Pons (tissue), 1 donor: ENCODE measurements around the gene MCTP1.

Experiments used
- DNase-seq: peaks from one replicate; pipeline ENCODE4 v3.0.0-alpha.2; 2016; ENCODE audit warnings: low spot score

Gene MCTP1

GRCh38 chr5:94810281-94810680 is 474.6 kb downstream of the MCTP1 start:
- DNase-seq = no peak

DNA sequence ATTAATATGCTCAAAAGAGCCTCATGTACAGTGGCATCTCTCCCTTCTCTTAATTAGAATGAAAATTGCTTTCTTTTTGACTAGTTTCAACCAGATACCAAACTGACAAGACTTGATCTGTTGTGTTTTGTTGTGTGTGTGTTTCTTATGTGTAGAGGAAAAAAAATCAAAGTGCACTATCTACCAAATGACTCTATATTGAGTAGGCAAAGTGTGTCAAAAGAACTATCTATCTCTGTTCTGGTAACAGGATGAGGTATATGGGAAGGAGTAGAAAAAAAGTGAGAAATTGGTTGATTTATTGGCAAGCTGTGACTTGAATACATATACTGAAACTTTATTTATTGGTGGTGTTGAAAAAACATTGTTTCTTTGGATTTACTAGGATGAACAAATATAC is 476.4 kb downstream of the MCTP1 start:
- no peak for DNase-seq

- no peak for DNase-seq
Measured at GRCh38 chr5:94807985-94808384, 476.9 kb downstream of the MCTP1 start.

DNA sequence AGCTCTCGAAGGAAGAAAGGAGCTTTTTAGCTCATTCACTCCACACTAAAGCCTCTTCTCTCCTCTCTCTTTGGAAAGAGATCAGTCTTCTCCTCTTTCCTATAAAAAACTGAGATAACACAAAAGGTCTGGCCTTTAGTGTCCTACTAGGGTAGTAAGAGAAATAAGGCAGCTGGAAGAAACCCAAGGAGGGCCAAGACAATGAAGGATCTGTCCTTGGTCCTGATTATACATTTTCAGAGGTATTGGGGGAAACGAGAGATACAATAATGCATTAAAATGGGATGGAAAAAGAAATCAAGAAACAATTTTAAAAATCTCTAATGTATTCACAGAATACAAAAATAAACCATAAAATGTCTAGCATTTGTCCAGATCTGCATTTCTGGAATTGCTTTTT is 482.4 kb downstream of the MCTP1 start:
- no peak for DNase-seq

DNA sequence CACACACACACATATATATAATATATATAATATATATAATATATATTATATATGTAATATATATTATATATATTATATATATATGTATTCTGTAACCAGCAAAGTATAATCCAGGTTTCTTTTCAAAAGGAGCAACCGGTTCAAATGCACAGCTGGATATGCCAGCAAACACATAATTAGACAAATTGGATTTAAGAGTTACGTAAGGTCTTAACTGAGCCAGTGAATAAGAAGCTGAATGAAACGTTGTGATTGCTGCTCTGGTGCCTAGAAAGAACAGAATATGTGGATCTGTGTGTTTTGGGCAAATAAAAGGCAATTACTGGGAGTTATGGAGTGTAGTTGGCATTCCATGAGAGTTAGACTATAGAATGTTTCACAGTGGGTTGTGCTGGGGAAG is 488.3 kb downstream of the MCTP1 start:
- no peak for DNase-seq

DNA sequence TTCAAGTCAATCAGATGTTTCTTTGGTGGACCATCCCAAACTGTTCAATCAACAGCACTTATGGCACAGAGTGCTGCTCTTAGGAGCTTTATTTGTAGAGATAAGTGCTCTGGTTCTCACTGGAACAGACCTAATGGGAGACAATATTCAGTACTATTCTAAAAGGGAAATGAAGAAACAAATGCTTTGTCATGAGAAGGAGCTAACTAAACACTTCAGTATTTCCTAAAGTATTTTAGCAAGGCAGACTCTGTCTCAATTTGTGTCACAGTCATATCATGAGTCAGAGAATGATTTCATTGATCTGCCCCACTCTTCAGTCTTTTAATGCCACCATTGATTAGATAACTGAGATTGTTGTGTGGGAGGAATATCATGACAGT is 491.1 kb downstream of the MCTP1 start:
- DNase-seq = no peak

DNA sequence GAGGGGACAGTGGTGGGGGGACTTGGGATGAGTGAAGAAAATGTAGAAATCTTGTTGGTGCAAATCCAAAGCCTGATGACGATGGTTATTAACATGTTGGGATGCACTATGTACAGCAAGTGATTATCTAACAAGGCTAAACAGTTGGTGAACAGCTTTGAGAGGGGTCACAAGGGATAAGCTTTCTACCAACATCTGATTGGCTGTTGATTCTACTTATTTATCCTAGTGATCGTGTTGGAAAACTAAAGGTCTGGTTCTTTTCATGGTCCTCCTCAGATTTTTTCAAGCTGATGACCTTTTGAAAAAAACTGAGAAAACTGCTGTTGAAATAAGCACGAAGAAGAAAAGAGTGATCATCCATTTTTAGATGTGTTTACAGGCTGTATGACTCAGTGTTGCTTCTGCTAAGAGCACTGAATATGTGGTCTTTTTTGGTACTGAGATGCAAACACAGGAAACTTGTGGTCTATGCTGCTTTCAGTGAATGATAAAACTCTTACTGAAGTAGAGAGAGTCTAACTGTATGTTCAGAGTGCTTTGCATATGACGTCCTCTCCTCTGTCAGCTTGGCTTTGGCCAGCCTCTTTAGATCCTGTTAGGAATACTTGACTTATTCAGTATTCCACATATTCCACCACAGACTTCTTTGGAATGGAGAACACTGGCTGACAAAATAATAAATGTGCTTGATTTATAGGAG is 491.6 kb downstream of the MCTP1 start:
- no peak for DNase-seq

DNA sequence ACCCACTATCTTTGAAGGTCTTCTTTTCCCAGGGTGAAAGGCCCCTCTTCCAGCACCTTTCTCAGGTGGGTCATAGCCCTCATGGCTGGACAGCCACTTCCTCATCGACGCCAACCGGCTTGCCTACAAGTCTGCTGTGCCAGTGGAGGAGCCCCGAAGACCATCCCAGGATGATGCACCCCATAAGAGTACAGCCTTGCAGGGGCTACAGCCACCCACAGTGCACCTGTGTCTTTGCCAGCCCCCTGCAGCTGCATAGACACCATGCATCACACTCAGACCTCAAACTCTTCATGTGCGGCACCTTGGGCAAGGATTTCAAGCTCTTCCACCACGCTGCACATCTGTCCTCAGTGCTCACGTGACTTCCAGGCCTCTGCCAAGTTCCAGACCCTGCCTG is 493.1 kb downstream of the MCTP1 start:
- DNase-seq = no peak

DNA sequence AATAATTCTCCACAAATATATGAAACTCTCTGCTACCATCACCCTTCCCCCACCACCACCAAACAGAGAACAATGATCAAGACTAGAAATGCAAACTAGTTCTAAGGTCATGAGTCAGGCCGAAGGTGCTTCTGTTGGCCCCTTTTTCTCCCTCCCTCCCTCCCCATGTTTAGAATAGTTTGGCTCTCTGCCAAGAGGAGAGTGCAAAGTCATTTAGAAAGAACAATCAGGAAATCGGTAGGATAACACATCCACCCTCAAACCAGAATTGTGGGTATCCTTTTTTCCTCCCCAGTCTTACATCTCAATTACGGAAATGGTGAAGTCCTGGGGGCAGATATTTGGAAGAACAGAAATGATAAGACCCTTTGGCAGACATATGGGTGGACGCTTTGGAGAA is 496.4 kb downstream of the MCTP1 start:
- DNase-seq = no peak

GRCh38 chr5:94784536-94785505 is 500.1 kb downstream of the MCTP1 start:
- DNase-seq = no peak

GRCh38 chr5:94782383-94782782 is 502.5 kb downstream of the MCTP1 start:
- no peak for DNase-seq

- DNase-seq = no peak
Measured at GRCh38 chr5:94779684-94780083, 505.2 kb downstream of the MCTP1 start.

- DNase-seq = no peak
Measured at GRCh38 chr5:94778732-94779131, 506.2 kb downstream of the MCTP1 start.

- no peak for DNase-seq
Measured at GRCh38 chr5:94778299-94778698, 506.6 kb downstream of the MCTP1 start.

DNA sequence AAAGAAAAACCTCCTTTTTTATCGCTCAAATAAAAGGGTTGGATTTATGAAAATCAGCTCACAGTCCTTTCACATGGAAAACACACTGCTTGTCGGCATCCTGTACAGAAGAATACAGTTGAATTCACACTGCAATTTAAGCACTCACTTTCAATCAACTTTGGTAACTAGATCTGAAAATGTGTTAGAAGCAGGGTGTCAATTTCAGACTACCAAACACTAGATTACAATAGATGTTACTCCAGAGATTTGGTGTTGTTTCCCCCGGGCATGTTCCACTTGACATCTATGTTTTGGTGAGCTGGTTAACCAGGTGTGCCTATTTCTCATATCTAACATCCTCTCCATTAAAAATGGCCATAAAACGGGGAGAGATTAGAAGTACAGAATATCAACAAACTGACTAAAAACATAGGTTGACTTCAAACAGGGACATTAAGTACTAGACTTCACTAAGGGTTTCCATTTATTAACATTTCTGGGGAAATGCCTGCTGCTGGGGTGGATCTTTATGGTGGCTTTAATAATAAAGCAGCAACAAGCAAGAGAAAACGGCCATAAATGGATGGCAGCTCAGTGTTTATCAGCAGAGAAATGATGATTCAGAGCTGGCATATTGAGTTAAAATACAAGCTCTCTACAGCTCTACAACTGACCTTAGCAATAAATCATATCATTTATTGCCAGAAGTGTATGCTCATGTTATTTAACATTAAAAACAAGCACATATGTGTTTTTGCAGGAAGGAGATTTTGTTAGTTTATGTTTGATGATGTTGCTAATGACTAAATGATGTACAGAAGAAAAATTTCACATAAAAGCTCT is 507.6 kb downstream of the MCTP1 start:
- DNase-seq = no peak

GRCh38 chr5:94776167-94776566 is 508.7 kb downstream of the MCTP1 start:
- no peak for DNase-seq

DNA sequence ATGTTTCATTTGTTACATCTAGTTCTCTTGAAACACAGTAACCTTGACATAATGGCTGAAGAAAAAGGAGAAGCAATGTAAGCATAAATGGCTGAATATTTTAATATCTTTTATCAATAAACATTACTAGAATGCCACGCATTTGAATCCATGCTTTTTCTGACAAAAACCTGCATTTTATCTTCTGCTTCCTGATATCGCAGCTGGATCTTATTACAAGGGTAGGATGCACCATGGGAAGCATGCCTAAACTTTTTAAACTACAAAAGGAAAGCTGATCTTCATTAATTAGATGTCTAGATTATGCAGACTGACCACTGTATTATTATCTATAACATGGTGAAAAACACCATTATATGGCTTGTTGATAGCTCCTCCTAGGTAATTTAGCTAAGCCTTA is 509.8 kb downstream of the MCTP1 start:
- DNase-seq = no peak

GRCh38 chr5:94771742-94772141 is 513.2 kb downstream of the MCTP1 start:
- no peak for DNase-seq

DNA sequence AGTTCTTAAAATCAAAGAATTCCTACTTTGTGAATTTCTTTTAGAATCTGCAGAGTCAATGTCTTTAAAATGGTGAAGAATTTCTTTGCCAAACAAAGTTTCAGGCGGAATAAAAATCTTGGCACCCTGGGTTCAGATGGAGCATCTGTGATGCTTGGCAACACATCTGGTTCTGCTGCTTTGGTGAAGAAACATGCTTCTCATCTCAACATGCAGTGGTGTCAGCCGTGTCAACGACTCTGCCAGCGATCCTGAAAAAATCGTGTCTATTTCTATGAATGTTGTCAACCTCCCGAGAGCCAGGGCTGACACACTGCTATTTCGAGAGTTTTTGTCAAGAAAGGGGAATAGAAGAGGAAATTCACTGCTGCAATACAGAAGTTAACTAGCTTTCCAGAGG is 514.9 kb downstream of the MCTP1 start:
- DNase-seq = no peak

GRCh38 chr5:94761786-94762185 is 523.1 kb downstream of the MCTP1 start:
- no peak for DNase-seq

DNA sequence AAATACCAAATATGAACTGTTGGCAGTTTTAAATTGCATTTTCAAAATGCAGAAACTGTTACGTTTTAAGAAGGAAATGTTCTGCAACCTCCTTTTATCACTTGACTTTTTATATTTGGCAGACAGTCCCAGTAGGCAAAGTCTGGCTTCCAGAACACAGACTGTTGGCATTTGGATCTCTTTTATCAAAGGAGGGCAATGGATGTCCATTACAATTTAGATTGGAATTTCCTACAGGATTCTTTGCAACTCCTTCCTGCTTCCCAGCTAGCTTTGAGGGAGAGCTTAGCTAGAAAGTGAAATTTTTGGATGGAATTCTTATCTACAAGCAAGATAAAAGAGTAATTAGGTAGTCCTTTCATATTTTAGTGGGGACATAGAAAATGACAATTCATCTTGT is 523.8 kb downstream of the MCTP1 start:
- no peak for DNase-seq

DNA sequence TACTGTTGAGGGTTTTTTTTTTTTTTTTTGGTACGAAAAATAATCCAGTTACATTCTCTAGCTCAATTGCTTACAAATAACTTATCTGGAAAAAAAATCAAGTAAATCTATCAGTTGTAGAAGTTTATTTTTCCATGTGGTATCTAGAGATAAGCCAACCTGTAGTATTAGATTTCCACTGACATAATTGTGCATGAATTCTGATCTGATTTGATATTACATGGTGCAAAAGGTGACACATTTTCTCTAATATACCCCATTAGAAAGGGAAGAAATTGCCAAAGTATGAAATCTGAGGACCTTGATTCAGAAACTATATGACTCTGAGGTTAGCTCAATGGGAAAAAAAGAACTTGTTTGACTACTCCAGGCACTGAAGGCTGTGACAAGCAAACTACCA is 524.9 kb downstream of the MCTP1 start:
- DNase-seq = no peak

DNA sequence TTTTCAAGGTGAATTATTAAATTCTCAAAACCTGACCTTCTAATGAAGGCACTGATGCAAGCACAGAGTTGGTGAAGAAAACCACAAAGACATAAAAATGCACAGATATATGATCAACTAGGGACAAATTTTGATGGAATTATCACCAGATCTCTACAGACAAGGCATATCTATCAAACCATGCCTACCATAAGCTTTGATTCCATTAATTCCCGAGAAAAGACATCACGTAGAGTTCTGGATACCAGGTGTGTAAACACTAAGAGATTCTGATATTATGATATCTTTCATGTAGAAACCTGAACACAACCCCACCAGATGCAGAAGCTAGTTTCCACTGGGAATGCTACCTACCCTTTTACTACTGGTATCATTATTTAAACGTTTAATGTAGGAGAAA is 525.9 kb downstream of the MCTP1 start:
- no peak for DNase-seq
